K562 (cell line): ENCODE data around the gene TSSK6. TPM values are rescaled to one million over a fixed set of nuclear protein-coding genes. Genes with fewer than 3 reads are reported as not detected.

ENCODE experiments used
- ATAC-seq: fragments of 200-7000 bp; cut with Tn5 transposase; 3 replicates; pipeline ENCODE4 v1.9.1; 2020; ENCODE audit warnings: moderate library complexity
- BruUV-seq: library from RNA; stranded (reverse); fragments of 400-500 nt; replicated peaks from 2 replicates; lab custom pipeline; 2021; lab: Mats Ljungman, UMichigan
- CTCF ChIA-PET: fragments of 300-600 bp; formaldehyde crosslinking; extraction: SDS; loops from one replicate; lab custom pipeline; 2021; ENCODE audit warnings: low intra/inter-chr PET ratio; lab: Yijun Ruan, JAX
- POLR2A ChIA-PET: fragments of 300-600, 350-650 bp; sonication (Branson Sonifier 250); formaldehyde crosslinking; extraction: SDS; loops from one replicate; lab custom pipeline; 2021; ENCODE audit warnings: antibody characterized with exemption, inconsistent platforms; lab: Yijun Ruan, JAX
- DNase-seq, 4 experiments: peaks; one replicate each; pipeline versions ENCODE4 v3.0.0 to v3.0.0-alpha.2; 2011 to 2018; ENCODE audit warnings: low spot score in 3 of 4, mixed read lengths in 3 of 4; ENCODE audit errors: extremely low read depth in 1 of 4
- FAIRE-seq: peaks from 2 replicates; lab custom pipeline; 2011; peaks lifted over from hg19 to GRCh38; lab: Jason Lieb, UNC
- H2AFZ ChIP-seq: 2 replicates; pipeline ENCODE4 v1.6.0; 2011; ENCODE audit warnings: low read depth, low read length, control low read depth, inconsistent platforms
- H3K27ac ChIP-seq: fragments of 200-600 bp; 3 replicates; pipeline ENCODE4 v1.8.0; 2011; ENCODE audit warnings: low read depth, mild to moderate bottlenecking, control low read depth, inconsistent platforms, low read length, moderate library complexity, mixed read lengths; ENCODE audit errors: extremely low read depth
- H3K27me3 ChIP-seq, 2 experiments: fragments of 300-600 bp in 1 of 2; 2 replicates in 1 of 2; 3 replicates in 1 of 2; pipeline versions ENCODE4 v1.6.0 to v1.8.0; 2011; ENCODE audit warnings: inconsistent platforms in 2 of 2, low read length in 2 of 2, mild to moderate bottlenecking in 1 of 2, mixed read lengths in 1 of 2, moderate library complexity in 1 of 2; ENCODE audit not compliant: control insufficient read depth in 2 of 2, insufficient read depth in 2 of 2
- H3K36me3 ChIP-seq: fragments of 300-600 bp; 3 replicates; pipeline ENCODE4 v1.8.0; 2011; ENCODE audit warnings: mild to moderate bottlenecking, low read length, inconsistent platforms; ENCODE audit not compliant: control insufficient read depth, insufficient read depth
- H3K4me1 ChIP-seq, 2 experiments: fragments of 200-600 bp in 1 of 2; replicated peaks in 1 of 2; 2 replicates in 1 of 2; 3 replicates in 1 of 2; pipeline versions ENCODE4 v1.5.1 to v1.8.0; 2011; ENCODE audit warnings: inconsistent platforms in 2 of 2, low read length in 2 of 2, mild to moderate bottlenecking in 1 of 2, mixed read lengths in 1 of 2, moderate library complexity in 1 of 2; ENCODE audit not compliant: control insufficient read depth in 2 of 2, insufficient read depth in 2 of 2
- H3K4me2 ChIP-seq: 2 replicates; pipeline ENCODE4 v1.6.1; 2011; ENCODE audit warnings: low read length, control low read depth, inconsistent platforms, mixed read lengths; ENCODE audit not compliant: insufficient read depth
- H3K4me3 ChIP-seq: fragments of 200-600 bp; sonication (generic), shearing (Covaris generic); 2 replicates; pipeline ENCODE4 v1.5.1; 2016; ENCODE audit warnings: control low read depth, inconsistent platforms
- H3K79me2 ChIP-seq: fragments of 200-600 bp; 3 replicates; pipeline ENCODE4 v1.8.0; 2011; ENCODE audit warnings: low read length, inconsistent platforms; ENCODE audit not compliant: control insufficient read depth, insufficient read depth
- H3K9ac ChIP-seq, 2 experiments: 2 replicates each; pipeline versions ENCODE4 v1.6.0 to v1.6.1; 2011; ENCODE audit warnings: low read depth in 2 of 2, low read length in 2 of 2, control low read depth in 1 of 2, inconsistent platforms in 1 of 2, mild to moderate bottlenecking in 1 of 2, mixed read lengths in 1 of 2; ENCODE audit not compliant: insufficient read depth in 1 of 2
- H3K9me1 ChIP-seq: one replicate; pipeline ENCODE4 v1.6.0; 2011; ENCODE audit warnings: inconsistent platforms, mild to moderate bottlenecking, low read length, moderate library complexity; ENCODE audit not compliant: control insufficient read depth, insufficient read depth
- H3K9me3 ChIP-seq: replicated peaks from 2 replicates; pipeline ENCODE4 v1.5.1; 2011; ENCODE audit warnings: low read depth, low read length, inconsistent platforms; ENCODE audit not compliant: control insufficient read depth, insufficient read depth
- H4K20me1 ChIP-seq: replicated peaks from 2 replicates; pipeline ENCODE4 v1.6.1; 2011; ENCODE audit warnings: low read length, inconsistent platforms, mixed read lengths; ENCODE audit not compliant: control insufficient read depth, insufficient read depth
- CBX8 ChIP-seq: fragments of 200-600 bp; sonication (generic); IDR thresholded peaks from 2 replicates; pipeline ENCODE4 v1.6.1; 2012; ENCODE audit warnings: borderline replicate concordance, mixed run types, low read depth, mild to moderate bottlenecking, moderate library complexity, mixed read lengths, low read length, control low read depth, inconsistent platforms; ENCODE audit not compliant: poor library complexity, severe bottlenecking; ENCODE audit errors: extremely low read depth
- CREM ChIP-seq: IDR thresholded peaks from 2 replicates; pipeline ENCODE4 v1.6.1; 2014; ENCODE audit warnings: antibody characterized with exemption, low read depth
- ETV5 ChIP-seq: sonication (generic); formaldehyde crosslinking; IDR thresholded peaks from 2 replicates; pipeline ENCODE4 v1.4.0; 2020; ENCODE audit warnings: low read depth, mild to moderate bottlenecking, missing genetic modification reagents
- HDAC3 ChIP-seq: fragments of 450-650 bp; IDR thresholded peaks from 2 replicates; pipeline ENCODE4 v1.6.1; 2018; ENCODE audit warnings: borderline replicate concordance, mild to moderate bottlenecking, moderate library complexity; ENCODE audit not compliant: partially characterized antibody
- MEF2A ChIP-seq: IDR thresholded peaks from 2 replicates; pipeline ENCODE4 v1.6.1; 2011; ENCODE audit warnings: low read depth, mild to moderate bottlenecking, low read length, moderate library complexity; ENCODE audit not compliant: control insufficient read depth
- MLX ChIP-seq, 2 experiments: fragments of 450-650 bp in 1 of 2; sonication (generic) in 1 of 2; formaldehyde crosslinking; conservative IDR thresholded peaks; 2 replicates each; pipeline versions ENCODE4 v1.4.0 to v1.8.1; 2020 to 2022; ENCODE audit warnings: mild to moderate bottlenecking in 1 of 2, missing genetic modification reagents in 1 of 2
- PCBP2 ChIP-seq: fragments of 200-400 bp; formaldehyde crosslinking; IDR thresholded peaks from 2 replicates; pipeline ENCODE4 v1.6.1; 2018; ENCODE audit warnings: low read length, low read depth, mild to moderate bottlenecking, moderate library complexity; ENCODE audit not compliant: poor library complexity, severe bottlenecking
- SMAD3 ChIP-seq: fragments of 450-650 bp; formaldehyde crosslinking; conservative IDR thresholded peaks from 2 replicates; pipeline ENCODE4 v1.4.0; 2020; ENCODE audit warnings: mild to moderate bottlenecking
- SP1 ChIP-seq: sonication (generic); formaldehyde crosslinking; IDR thresholded peaks from 2 replicates; pipeline ENCODE4 v1.8.1; 2022; ENCODE audit warnings: mild to moderate bottlenecking, missing genetic modification reagents
- ZBTB12 ChIP-seq: fragments of 250-450 bp; sonication (Bioruptor Pico); IDR thresholded peaks from 2 replicates; pipeline ENCODE4 v1.4.0; 2020
- ZC3H8 ChIP-seq: fragments of 450-650 bp; IDR thresholded peaks from 2 replicates; pipeline ENCODE4 v1.6.1; 2017
- ZNF212 ChIP-seq: fragments of 450-650 bp; formaldehyde crosslinking; IDR thresholded peaks from 2 replicates; pipeline ENCODE4 v1.4.0; 2020; ENCODE audit warnings: mild to moderate bottlenecking
- WGBS: fragments of 100-300 bp; shearing (Covaris generic); methylation state at CpG from one replicate; pipeline ENCODE4 v1.1.6; 2016; ENCODE audit warnings: low coverage, mixed read lengths; ENCODE audit not compliant: insufficient coverage; ENCODE audit errors: missing lambda C conversion rate; 5-methylcytosine and 5-hydroxymethylcytosine counted together
- in situ Hi-C: fragments of 300-500 bp; cut with MboI; formaldehyde crosslinking; loops from 4 replicates; pipeline ENCODE4 v1.15.0; 2018; ENCODE audit warnings: inconsistent platforms, mixed read lengths
- intact Hi-C: fragments of 100-400 bp; cut with micrococcal nuclease; formaldehyde crosslinking; loops from 2 replicates; pipeline ENCODE4 v1.14.2; 2022
- polyA plus RNA-seq, 8 experiments: library from polyadenylated mRNA; depleted of rRNA in 4 of 8; stranded (reverse) in 5 of 8; unstranded in 3 of 8; fragments of >200 nt; fragmentation: Nextera tagmentation in 2 of 8; fragmentation: Illumina TruSeq in 1 of 8; extraction: Ambion mirVana in 2 of 8; extraction: Trizol in 1 of 8; gene quantifications; 2 replicates each; pipeline versions ENCODE4 v1.2.1 to v1.2.3, GENCODE V29; 2011 to 2014; ENCODE audit warnings: inconsistent platforms in 1 of 8, missing spikeins in 1 of 8
- total RNA-seq, 7 experiments: library from RNA; depleted of rRNA in 6 of 7; stranded (reverse); fragments of >200 nt in 6 of 7; fragmentation: Illumina TruSeq in 2 of 7; extraction: Trizol in 2 of 7; gene quantifications; 2 replicates each; pipeline versions ENCODE4 v1.2.1 to v1.2.3, GENCODE V29; 2011 to 2021; ENCODE audit warnings: low replicate concordance in 1 of 7
- TF ChIP-seq, protein P1 (sequence below): fragments of 450-650 bp; formaldehyde crosslinking; IDR thresholded peaks from 2 replicates; pipeline ENCODE4 v1.4.0; 2022; ENCODE audit warnings: mild to moderate bottlenecking, moderate library complexity
- TF ChIP-seq, protein P2 (sequence below): fragments of 250-450 bp; sonication (Bioruptor Pico); IDR thresholded peaks from 2 replicates; pipeline ENCODE4 v1.5.0; 2020; ENCODE audit warnings: mild to moderate bottlenecking, borderline replicate concordance

The TSSK6 gene
- total and polyA plus RNA-seq, 9 of the 15 experiments (the other 6 are each of a cell fraction or from before 2014, with no cell fraction given), result 0.21 to 2.6 (median 1.5) TPM; not detected in 3

GRCh38 chr19:19550485-19550929 is 35.2 kb upstream of the TSSK6 start:
- in situ Hi-C loops (loop anchor here (10.0 kb wide), 1 partner anchor 404 kb away; no protein-coding TSS in a partner anchor), intact Hi-C loops (loop anchor here (5.0 kb wide), 1 partner anchor 92 kb away; the partner anchor contains the start of gene GMIP)
- no peaks in the 10 kb centered on the region for H3K36me3 ChIP-seq
- H2AFZ ChIP-seq, result no peak overlapping the region
- 0 out of 2 replicates have a peak, but pooled peaks cover 5% of the 10 kb centered on the region for H4K20me1 ChIP-seq
- DNase-seq (no peak), ATAC-seq (no peak), FAIRE-seq (no peak)
- H3K27ac ChIP-seq, result no peak overlapping the region
- H3K4me1 ChIP-seq, result peaks cover 0 to 41% of the 10 kb centered on the region in 2 experiments; a peak in 2 of 5 replicates
- ChIA-PET POLR2A (interaction anchor here (1.2 to 1.9 kb wide), 2 partner anchors 20 to 69 kb away, joined by 3 to 7 read pairs; no protein-coding TSS in a partner anchor), CTCF (no interaction called here)
- 2% methylated on average over 4 of the region's 8 CpGs for WGBS
- no peaks in the 10 kb centered on the region for H3K9me3 ChIP-seq
- no TSS peak for BruUV-seq
- peaks cover 5 to 48% of the 10 kb centered on the region in 2 experiments for H3K27me3 ChIP-seq
- H3K9me1 ChIP-seq, result no peaks in the 10 kb centered on the region
- H3K4me3 ChIP-seq, result no peak overlapping the region
- H3K9ac ChIP-seq, result no peak overlapping the region
- no peak overlapping the region for H3K4me2 ChIP-seq
- no peaks in the 10 kb centered on the region for H3K79me2 ChIP-seq
- TF ChIP-seq CREM, result no peak
- no peak for TF ChIP-seq ZBTB12
- no peak for TF ChIP-seq SMAD3 (CRISPR knock-in tag)
- no peak for TF ChIP-seq ZC3H8
- no peak for TF ChIP-seq SP1
- TF ChIP-seq HDAC3, result no peak
- TF ChIP-seq MEF2A, result no peak
- TF ChIP-seq, protein P1, sequence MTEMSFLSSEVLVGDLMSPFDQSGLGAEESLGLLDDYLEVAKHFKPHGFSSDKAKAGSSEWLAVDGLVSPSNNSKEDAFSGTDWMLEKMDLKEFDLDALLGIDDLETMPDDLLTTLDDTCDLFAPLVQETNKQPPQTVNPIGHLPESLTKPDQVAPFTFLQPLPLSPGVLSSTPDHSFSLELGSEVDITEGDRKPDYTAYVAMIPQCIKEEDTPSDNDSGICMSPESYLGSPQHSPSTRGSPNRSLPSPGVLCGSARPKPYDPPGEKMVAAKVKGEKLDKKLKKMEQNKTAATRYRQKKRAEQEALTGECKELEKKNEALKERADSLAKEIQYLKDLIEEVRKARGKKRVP (CRISPR knock-in tag), result no peak
- TF ChIP-seq, protein P2, sequence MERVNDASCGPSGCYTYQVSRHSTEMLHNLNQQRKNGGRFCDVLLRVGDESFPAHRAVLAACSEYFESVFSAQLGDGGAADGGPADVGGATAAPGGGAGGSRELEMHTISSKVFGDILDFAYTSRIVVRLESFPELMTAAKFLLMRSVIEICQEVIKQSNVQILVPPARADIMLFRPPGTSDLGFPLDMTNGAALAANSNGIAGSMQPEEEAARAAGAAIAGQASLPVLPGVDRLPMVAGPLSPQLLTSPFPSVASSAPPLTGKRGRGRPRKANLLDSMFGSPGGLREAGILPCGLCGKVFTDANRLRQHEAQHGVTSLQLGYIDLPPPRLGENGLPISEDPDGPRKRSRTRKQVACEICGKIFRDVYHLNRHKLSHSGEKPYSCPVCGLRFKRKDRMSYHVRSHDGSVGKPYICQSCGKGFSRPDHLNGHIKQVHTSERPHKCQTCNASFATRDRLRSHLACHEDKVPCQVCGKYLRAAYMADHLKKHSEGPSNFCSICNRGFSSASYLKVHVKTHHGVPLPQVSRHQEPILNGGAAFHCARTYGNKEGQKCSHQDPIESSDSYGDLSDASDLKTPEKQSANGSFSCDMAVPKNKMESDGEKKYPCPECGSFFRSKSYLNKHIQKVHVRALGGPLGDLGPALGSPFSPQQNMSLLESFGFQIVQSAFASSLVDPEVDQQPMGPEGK (CRISPR knock-in tag), result no peak
- TF ChIP-seq MLX (CRISPR knock-in tag; conservative IDR thresholded peaks at IDR 0.05), result no peak
- no peak for TF ChIP-seq ETV5 (CRISPR knock-in tag)
- TF ChIP-seq ZNF212, result no peak
- TF ChIP-seq PCBP2, result no peak
- TF ChIP-seq CBX8, result no peak
